Brain microvascular endothelial cell (primary cell): ENCODE measurements around the gene TMTC4.
"Not testable (repeated sequence)": the region's sequence is repeated elsewhere in the genome, so short reads cannot be mapped to it uniquely, and the experiment has no call there.

ENCODE experiments used
- DNase-seq: peaks from one replicate; pipeline ENCODE4 v3.0.0-alpha.2; 2020
- H3K27ac ChIP-seq: fragments of 250-450 bp; sonication (Bioruptor Pico); 2 replicates; pipeline ENCODE4 v1.5.1; 2020; ENCODE audit warnings: mild to moderate bottlenecking, moderate library complexity
- H3K27me3 ChIP-seq: fragments of 250-450 bp; sonication (Bioruptor Pico); replicated peaks from 2 replicates; pipeline ENCODE4 v1.5.1; 2020; ENCODE audit warnings: mild to moderate bottlenecking
- H3K36me3 ChIP-seq: fragments of 250-450 bp; sonication (Bioruptor Pico); replicated peaks from 2 replicates; pipeline ENCODE4 v1.5.1; 2020; ENCODE audit warnings: mild to moderate bottlenecking
- H3K4me3 ChIP-seq: 2 replicates; pipeline ENCODE4 v1.5.1; 2011; ENCODE audit warnings: low read depth, mild to moderate bottlenecking, control low read depth, low read length, moderate library complexity
- CTCF ChIP-seq: IDR thresholded peaks from 2 replicates; pipeline ENCODE4 v1.5.1; 2011; ENCODE audit warnings: low read depth, mild to moderate bottlenecking, moderate library complexity, low read length, control low read depth, inconsistent platforms; ENCODE audit errors: missing control alignments
- in situ Hi-C: cut with HindIII; loops from 2 replicates; pipeline ENCODE4 v1.10.0; 2017; ENCODE audit warnings: low sequenced_read_pairs, low pct_ligation_motif_present

The TMTC4 gene

GRCh38 chr13:100581504-100581903 is 93.1 kb downstream of the TMTC4 start:
- in situ Hi-C loops: no loop called here
- peaks cover 6% of the 10 kb centered on the region for H3K36me3 ChIP-seq
- H3K27me3 ChIP-seq: no peaks in the 10 kb centered on the region
- DNase-seq: no peak
- H3K4me3 ChIP-seq: no peak overlapping the region
- H3K27ac ChIP-seq: no peak overlapping the region
- TF ChIP-seq CTCF: no peak

GRCh38 chr13:100581030-100581429 is 93.6 kb downstream of the TMTC4 start:
- no peak for TF ChIP-seq CTCF
- Histone ChIP-seq H3K27me3 (no peaks in the 10 kb centered on the region), H3K36me3 (peaks cover 6% of the 10 kb centered on the region), H3K27ac (no peak overlapping the region), H3K4me3 (no peak overlapping the region)
- in situ Hi-C loops: no loop called here
- DNase-seq: no peak

GRCh38 chr13:100580045-100580444 is 94.5 kb downstream of the TMTC4 start:
- in situ Hi-C loops: no loop called here
- no peak overlapping the region for H3K27ac ChIP-seq
- no peak for TF ChIP-seq CTCF
- no peaks in the 10 kb centered on the region for H3K27me3 ChIP-seq
- no peak for DNase-seq
- H3K36me3 ChIP-seq: peaks cover 6% of the 10 kb centered on the region
- H3K4me3 ChIP-seq: no peak overlapping the region

GRCh38 chr13:100577239-100577638 is 97.4 kb downstream of the TMTC4 start:
- H3K27ac ChIP-seq, DNase-seq, in situ Hi-C loops, H3K27me3 ChIP-seq, H3K36me3 ChIP-seq, H3K4me3 ChIP-seq: not testable (repeated sequence)

GRCh38 chr13:100573121-100573520 is 101.5 kb downstream of the TMTC4 start:
- Histone ChIP-seq H3K27ac (no peak overlapping the region), H3K36me3 (no peaks in the 10 kb centered on the region), H3K4me3 (no peak overlapping the region), H3K27me3 (no peaks in the 10 kb centered on the region)
- peak; percentile 75 for DNase-seq
- peak; percentile 82 for TF ChIP-seq CTCF
- in situ Hi-C loops: no loop called here

- no peak overlapping the region for H3K27ac ChIP-seq
- no peak for DNase-seq
- TF ChIP-seq CTCF: no peak
These were observed 108.1 kb downstream of the TMTC4 start for GRCh38 chr13:100566543-100566942.

GRCh38 chr13:100565286-100565685 is 109.3 kb downstream of the TMTC4 start:
- no peak for DNase-seq
- no peak overlapping the region for H3K27ac ChIP-seq
- no peak for TF ChIP-seq CTCF
- no peak overlapping the region for H3K4me3 ChIP-seq
- no peaks in the 10 kb centered on the region for H3K36me3 ChIP-seq
- H3K27me3 ChIP-seq: no peaks in the 10 kb centered on the region
- in situ Hi-C loops: no loop called here

More at GRCh38 chr13:100566543-100566942, 108.1 kb downstream of the TMTC4 start:
- Histone ChIP-seq H3K36me3 (no peaks in the 10 kb centered on the region), H3K4me3 (no peak overlapping the region), H3K27me3 (no peaks in the 10 kb centered on the region)
- in situ Hi-C loops: no loop called here
